NOMO-1 treated with dmso at 0.1 percent for 144 hours (cell line): ENCODE measurements around the gene SLC7A10.
"Not testable (repeated sequence)": the region's sequence is repeated elsewhere in the genome, so short reads cannot be mapped to it uniquely, and the experiment has no call there.

Source experiments
- DNase-seq: peaks from one replicate; lab custom pipeline; 2025; ENCODE audit not compliant: unreplicated experiment; lab: John Stamatoyannopoulos, UW

SLC7A10 gene

DNA sequence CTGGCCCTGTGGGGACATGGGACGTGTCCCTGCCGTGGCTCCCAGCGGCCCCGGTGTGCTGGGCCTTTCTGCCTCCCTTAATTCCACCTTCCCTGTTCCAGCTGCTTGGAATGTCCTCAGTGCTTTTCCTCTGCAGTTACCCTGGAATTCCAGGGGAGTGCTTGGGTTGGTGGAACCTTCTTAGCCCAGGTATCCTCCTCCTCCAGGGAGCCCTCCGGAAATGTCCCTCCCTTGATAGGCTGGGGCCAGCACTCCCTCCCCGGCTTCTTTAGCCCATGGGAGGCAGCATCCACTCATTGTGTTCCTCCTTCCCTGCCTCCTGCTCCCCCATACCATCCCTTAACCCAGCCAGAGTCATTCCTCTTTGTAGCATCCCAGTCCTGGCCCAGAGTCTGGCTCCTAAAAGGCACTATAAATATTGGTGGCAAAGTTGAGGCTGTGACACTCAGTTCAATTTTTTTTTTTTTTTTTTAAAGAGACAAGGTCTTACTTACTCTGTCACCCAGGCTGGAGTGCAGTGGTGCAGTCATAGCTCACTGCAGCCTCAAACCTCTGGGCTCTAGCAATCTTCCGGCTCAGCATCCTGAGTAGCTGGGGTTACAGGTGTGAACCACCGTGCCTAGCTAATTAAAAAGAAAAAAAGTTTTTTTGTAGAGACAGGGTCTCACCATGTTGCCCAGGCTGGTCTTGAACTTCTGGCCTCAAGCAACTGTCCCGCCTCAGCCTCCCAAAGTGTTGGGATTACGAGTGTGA is 13.7 kb upstream of the SLC7A10 start:
- DNase-seq: no peak

DNA sequence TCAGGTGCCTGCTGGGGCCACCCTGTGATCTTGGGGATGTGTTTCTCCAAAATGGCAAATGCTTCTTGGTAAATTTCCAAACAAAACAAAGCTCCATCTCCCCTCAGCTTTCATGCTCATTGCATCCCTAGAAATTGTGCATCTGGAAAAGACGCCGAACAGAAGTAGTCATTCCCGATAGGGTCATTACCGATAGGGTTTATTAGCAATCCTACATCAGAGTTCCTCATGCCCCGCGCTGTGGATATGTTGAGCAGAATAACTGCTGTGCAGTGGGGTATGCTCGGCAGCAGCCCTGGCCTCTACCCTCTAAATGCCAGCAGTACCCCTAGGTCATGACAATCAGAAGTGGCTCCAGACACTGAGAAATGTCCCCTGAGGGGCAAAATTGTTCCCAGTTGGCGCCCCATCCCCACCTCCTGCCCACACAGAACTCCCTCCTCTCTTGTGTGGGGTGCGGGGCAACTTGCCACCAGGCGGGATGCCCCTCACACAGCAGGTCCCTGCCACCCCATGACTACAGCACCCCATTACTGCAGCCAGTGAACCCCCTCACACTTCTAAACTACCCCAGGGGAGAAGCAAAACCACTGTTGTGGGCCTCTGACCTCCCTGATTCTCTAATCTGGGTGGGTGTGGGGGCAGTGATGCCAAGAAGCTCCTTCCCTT is 13.0 kb upstream of the SLC7A10 start:
- no peak for DNase-seq

- DNase-seq: no peak
These were observed 11.2 kb upstream of the SLC7A10 start for GRCh38 chr19:33236696-33237390.

DNA sequence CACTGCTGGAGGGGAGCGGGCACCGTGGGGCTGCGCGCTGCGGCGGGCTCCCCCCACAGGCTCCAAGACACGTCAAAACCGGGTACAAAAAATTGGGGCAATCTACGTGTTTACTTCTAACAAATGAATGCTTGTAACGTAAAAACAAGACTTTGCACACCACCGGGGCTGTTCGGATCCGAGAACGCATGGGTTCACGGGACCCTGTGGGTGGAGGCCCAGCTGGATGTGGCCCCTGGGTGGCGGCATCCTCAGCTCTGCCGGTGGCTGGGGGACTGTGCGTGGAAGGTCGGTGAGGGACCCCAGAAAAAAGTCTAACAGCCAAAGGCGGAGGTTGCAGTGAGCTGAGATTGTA is 10.3 kb upstream of the SLC7A10 start:
- DNase-seq: no peak

- peak; percentile 20 for DNase-seq
These were observed 9.8 kb upstream of the SLC7A10 start for GRCh38 chr19:33235269-33235995.

DNA sequence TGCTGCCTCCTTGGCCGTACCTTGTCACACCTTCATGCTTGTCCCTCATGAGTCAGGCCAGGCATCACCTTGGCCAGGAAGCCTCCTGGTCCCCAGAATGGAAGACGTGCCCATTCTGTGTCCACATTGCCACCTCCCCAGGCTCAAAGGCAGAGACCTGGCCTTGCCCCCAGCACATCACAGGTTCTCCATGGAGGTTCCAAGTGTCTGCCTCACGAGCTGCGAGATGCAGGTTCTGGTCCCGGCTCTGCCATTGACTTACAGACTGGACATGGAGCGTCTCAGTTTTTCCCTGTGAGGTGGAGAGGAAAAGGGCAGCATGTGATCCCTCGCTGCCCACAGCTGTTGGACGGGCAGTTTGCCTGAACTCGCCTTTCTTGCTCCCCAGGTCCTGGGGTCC is 9.1 kb upstream of the SLC7A10 start:
- DNase-seq: no peak

DNA sequence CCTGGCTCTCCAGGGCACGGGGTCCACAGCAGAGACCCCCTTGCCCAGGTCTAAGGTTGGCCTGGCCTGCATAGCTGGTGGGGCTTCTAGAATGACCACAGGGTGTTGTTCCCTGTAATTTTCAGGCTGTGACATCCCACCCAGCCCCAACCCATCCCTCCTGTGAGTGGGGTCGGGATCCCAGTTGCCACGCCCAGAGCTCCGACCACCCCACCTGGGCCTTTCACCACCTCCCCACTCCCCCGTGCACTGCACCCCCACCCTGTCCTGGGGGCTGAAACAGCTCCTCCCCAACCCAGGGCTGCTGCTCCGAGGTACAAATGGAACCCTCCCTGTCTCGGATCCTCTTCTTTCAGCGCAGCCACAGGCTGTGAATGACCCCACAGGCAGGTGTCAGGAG is 8.4 kb upstream of the SLC7A10 start:
- no peak for DNase-seq

- no peak for DNase-seq
These were observed 7.6 kb upstream of the SLC7A10 start for GRCh38 chr19:33233056-33233873.

DNA sequence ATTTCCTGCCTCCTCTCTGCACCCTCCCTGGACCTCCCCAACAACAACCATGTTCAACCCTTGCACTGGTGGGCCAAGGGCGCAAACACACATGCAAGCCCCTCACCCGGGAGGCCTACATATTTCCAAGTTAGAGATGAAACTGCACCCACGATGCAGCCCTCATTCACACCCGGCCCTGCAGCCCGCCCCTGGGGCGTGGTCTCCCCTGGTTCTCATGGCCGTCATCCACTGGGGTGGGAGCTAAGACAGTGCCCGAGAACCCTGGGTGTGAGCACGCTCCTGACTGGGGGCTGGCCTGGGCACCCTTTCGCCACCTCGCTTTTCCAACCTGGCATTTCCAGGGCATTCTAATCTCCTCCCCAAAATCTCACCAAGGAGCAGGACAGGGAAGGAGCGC is 7.0 kb upstream of the SLC7A10 start:
- DNase-seq: no peak

- no peak for DNase-seq
These were observed 5.9 kb upstream of the SLC7A10 start for GRCh38 chr19:33231511-33231910.

DNA sequence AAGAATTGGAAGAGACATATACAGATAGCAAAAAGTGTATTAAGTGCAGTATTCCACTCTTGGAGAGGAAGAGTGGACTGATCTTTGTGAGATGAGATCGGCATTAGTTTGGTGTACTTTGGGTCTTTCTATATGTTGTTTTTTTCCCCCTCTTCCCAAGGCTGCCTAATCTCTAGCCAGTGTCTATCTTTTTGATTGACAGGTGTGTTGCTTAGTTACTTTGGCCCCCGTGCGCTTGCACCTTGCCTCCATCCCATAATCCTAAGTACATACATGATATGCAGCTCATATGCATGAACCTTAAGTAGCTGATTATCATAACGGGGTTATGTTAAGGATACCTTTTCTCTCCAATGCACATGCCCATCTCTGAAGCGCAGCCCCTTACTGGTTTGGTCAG is 4.3 kb upstream of the SLC7A10 start:
- DNase-seq: no peak

DNA sequence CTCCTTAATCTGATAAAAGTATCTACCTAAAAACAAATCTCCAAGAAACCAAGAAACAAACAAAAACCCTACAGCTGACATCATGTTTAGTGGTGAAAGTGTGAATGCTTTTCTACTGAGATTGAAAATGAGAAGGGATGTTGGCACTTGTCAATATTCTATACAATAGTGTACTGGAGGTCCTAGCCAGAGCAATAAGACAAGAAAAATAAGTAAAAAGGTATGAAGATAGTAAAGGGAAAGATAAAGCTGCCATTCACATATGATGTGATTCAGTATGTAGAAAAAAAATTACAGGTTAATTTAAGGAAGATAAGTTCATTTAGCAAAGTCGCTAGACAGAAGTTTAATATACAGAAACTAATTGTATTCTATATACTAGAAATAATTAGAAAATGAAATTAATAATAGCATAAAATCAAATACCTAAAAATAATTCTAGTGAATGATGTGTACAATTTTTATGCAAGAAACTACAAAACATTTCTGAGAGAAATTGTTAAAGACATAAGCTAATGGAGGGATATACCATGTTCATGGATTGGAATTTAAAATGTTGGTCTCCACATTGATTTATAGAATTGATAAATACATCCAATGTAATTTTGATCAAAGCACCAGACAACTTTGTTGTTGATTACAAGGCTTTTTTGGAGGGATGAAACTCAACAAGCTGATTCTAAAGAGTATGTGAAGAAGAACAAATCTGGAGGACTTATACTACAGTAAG is 2.4 kb upstream of the SLC7A10 start:
- DNase-seq: no peak

- no peak for DNase-seq
These were observed 1.6 kb upstream of the SLC7A10 start for GRCh38 chr19:33227242-33227650.

DNA sequence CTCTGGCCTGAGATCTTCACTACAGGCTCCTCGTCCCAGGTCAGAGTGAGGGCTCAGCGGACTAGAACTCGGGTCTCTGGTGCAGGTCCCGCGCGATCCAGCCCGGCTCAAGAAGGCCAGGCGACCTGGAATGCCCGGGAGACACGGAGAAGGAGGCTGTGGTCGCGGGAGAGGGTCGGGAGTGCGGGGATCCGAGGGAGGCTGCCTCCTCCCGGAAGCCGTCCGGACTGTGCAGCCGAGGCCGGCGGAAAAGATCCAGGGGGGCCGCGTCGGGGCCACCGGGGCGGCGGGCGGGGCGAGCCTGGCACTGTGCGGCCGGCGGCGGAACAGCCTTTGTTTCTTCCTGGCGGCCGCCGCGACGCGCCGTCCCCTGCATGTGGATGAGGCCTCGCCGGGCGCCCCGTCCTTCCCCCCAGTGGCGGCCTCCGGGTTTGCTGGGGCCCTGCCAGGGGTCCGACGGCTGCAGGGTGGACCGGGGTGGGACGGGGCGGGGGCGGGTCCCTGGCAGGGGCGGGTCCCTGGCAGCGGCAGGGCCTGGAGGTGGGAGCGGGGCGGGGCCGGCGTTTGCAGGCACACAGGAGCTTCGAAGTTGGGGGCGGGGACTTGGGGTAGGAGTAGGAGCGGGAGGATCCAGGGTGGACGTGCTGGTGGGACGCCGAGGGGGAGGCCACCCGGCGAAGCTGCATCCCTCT is 1.0 kb upstream of the SLC7A10 start:
- DNase-seq: no peak

DNA sequence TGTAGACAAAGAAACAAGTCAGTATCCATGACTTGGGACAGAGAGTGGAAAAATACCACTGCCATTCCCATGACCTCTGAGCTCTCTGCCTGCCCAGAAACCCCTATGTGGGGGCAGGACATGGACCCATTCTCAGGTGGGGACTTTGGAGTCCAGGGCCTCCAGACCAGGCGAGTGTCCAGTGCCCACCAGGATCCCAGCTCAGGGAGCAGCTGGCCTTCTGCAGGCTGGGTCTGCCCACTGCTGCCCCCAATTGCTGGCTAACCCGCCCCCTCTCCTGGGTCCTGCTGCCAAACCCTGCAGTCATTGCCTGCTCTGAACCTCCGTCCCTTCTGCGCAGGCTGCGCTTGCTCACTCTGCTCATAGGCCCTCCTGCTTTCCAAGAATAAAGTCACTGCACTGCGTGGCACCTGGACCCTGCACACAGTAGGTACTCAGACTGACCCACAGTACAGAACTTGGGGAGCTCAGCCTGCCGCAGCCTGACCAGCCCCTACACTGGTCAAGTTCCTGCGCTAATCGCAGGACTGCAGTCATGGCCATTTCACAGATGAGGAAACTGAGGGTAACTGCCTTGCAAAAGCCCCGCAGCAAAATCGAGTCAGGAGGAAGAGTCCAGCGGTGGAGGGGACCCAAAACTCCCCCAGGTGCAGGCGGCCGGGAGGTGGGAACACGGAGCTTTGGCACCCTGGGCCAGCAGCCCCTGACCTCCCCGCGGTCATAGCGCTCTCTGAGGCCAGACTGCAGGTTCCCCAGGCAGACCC is 774 bp downstream of the SLC7A10 start:
- DNase-seq: no peak

GRCh38 chr19:33222255-33222654 is 3.4 kb downstream of the SLC7A10 start:
- DNase-seq: not testable (repeated sequence)

DNA sequence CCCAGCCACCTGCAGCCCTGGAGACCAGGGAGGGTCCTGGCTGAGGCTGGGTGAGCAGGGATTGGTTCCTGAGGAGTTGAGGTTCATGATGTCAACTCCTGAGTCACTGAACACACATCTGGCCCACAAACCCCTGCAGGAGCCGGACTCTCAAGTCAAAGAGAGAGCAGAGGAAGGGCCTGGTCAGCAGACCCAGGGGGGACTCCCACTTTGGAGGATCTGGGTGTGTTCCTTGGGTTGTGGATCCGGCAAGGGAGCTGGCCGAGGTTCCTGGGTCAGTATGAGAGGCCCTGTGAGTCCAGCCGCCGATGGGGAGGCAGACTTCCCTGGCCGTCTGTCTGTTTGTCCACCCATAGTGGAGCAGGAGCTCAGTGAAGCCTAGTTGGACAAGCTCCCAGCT is 4.0 kb downstream of the SLC7A10 start:
- no peak for DNase-seq

DNA sequence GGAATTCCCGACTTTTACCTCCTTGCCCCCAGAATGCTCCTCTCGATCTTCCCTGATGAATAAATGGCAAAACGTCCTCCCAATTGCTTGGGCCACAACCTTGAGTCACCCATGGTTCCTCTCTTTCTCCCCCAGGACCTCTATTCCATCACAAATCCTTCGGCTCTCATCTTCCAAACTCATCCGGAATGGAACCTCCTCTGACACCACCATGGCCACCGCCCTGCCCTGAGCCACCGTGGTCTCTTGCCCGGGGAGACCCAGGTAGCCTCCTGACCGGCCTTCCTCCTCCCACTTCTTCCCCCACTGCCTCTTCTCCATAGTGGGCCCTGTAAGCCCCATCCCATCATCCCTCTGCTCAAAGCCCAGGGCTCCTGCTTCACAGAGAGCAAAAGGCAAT is 4.9 kb downstream of the SLC7A10 start:
- no peak for DNase-seq

- DNase-seq: no peak
These were observed 5.5 kb downstream of the SLC7A10 start for GRCh38 chr19:33220115-33220514.
